HG03175 (cell line): Measurements from ENCODE around the gene OR6N2.
A peak's percentile ranks its signal among the peaks of the same experiment; 100 is the strongest.

Experiments
- ATAC-seq: cut with Tn5 transposase; IDR thresholded peaks from one replicate; pipeline ENCODE4 v1.9.1; 2021; ENCODE audit warnings: mild to moderate bottlenecking, moderate library complexity; ENCODE audit not compliant: unreplicated experiment

The OR6N2 gene, protein sequence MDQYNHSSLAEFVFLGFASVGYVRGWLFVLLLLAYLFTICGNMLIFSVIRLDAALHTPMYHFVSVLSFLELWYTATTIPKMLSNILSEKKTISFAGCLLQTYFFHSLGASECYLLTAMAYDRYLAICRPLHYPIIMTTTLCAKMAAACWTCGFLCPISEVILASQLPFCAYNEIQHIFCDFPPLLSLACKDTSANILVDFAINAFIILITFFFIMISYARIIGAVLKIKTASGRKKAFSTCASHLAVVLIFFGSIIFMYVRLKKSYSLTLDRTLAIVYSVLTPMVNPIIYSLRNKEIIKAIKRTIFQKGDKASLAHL

DNA sequence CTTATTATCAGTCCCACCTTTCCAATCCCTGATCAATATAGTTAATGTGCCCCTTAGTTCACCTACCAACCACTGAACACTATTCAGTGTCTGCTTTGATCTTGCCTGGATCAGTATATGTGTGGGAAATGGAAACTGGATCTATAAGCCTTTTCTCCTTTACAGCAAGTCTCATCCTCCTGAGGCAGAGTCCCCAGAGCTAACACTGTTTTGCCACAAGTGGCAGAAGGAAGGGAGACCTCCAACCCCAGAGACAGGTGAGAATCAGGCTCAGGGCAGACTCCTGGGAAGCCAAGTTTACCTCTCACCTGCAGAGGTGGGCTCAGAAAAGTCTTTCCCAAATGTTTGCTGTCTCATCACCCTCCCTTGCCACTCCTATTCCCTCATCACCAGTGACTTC, at the start of gene OR6N2:
OR6N2 (minus strand) TSS at position 101 of the 400 bp plus-strand sequence. CDS start 3,569 bp downstream, outside the sequence.
- ATAC-seq: no peak

DNA sequence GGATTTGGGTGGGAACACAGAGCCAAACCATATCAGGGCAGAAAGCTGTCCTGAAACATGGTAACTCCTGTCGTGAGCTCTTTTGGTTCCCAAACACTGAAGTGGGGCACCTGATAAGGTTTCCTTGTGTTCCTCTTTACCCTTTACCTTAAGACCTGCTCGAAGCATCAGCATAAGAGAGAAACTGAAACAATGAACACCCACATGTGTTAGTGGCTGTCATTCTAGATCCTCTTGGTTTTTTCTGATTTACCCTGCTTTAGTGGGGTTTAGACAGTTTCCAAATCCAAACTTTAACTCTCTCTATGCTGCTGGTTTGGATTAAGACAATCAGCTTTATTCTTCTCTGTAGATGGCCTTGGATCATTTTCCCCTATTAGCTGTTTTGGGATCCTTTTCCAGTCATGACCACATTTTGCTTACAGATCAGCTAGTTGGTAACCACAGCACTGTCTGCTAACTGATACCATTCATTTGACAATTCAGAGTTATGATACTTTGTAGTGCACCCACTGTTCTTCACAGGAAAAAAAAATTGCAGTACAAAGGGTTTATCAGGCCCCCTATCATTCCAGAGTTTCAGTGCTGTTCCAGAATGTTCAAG, 49.2 kb upstream of the OR6N2 start:
- ATAC-seq: peak; percentile 44

DNA sequence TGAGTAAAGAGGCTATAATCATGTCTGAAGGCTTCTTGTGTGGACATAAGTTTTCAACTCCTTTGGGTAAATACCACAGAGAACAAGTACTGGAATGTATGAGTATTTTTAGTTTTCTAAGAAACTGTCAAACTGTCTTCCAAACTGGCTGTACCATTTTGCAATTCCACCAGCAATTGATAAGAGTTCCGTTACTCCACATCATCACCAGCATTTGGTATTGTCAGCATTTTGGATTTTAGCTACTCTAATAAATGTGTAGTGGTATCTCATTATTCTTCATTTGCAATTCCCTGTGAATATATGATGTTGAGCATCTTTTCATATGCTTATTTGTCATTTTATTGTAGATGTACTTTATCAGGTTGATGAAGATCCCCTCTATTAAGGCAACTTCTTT, 40.7 kb upstream of the OR6N2 start:
- ATAC-seq: no peak

DNA sequence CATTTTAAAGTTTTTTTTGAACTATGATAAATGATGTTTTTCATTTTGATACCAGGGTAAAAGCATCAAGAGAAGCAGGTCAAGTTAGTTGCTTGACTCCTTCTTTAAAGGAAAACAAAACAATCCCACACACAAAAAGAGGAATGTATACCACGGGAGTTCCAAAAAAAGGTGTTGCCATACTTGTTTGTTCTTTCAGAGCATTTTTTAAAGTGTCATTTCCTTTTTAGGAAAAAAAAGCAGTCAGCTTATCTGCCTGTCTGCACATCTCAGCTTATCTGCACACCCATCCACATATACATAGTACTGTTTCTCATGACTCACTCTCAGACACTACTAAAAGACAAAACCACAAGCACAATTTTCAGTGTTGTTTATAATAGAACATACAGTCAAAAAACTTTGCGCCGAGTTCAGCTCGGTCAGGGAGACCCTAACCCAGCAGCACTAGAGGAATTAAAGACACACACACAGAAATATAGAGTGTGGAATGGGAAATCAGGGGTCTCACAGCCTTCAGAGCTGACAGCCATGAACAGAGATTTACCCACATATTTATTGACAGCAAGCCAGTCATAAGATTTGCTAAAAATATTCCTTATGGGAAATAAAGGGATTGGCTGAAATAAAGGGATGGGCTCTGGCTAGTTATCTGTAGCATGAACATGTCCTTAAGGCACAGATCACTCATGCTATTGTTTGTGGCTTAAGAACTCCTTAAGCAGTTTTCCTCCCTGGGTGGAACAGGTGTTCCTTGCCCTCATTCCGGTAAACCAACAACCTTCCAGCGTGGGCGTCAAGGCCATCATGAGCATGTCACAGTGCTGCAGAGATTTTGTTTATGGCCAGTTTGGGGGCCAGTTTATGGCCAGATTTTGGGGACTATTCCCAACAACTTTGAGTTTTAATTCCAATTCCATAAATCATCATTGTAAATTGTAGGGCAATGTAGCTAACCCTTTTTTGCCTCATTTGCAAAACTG, 38.7 kb upstream of the OR6N2 start:
- ATAC-seq: peak; percentile 83

DNA sequence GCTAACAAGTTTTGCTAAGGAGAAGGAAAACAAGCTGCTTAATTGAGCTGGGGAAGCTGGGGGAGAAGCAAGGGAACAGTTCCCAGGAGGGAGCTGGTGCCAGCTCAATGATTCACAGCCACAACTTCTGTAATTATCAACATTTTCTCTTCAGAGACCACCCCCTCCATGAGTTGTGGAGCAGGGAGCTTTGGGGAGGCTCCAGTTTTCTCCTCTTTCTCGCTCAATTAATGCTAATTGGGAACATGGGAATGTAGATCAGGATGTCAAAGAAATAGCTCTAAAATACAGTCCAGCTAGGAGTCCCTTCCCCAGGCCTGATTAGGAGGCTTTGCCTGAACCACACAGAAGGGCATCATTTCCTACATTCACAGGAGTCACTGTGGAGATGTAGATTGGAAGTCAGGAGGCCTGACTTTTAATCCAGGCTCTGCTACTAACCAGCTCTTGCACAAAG, 38.0 kb upstream of the OR6N2 start:
- peak; percentile 25 for ATAC-seq

DNA sequence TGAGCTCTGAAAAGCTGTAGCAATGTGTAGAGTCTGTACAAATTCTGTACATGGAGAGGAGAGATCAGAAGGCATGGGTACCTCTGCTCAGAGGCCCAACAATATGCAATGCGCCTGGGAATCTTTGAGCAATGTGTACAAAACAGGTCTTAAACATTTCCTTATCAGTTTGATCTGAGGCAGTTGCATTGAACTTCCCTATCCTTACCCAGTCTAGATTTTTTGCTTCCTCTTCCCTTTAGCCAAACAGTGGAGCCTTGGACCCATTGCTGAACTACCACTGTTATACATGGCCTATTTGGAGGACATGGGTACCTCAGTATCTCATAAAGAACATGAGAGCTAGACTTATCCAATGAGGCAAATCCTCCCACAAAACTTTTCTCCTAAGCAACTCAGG, 37.6 kb upstream of the OR6N2 start:
- ATAC-seq: no peak

DNA sequence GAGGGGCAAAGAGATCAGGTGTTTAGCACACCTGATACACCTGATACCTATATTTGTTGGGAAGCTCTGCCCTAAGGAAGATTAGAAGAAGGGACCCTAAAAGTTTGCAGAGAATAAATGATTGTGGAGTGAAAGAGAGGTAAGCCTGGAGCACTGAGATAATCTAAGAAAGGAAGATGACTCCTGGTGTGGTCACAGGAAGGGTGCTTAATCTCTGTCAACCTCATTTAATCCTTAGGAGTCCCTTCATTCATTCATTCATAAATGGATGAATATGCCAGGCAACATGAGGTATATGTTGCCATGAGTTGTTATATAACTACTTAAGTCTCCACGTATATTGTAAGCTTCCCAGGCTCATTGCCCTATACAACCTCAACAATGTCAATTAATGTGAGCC, 34.0 kb upstream of the OR6N2 start:
- ATAC-seq: no peak

DNA sequence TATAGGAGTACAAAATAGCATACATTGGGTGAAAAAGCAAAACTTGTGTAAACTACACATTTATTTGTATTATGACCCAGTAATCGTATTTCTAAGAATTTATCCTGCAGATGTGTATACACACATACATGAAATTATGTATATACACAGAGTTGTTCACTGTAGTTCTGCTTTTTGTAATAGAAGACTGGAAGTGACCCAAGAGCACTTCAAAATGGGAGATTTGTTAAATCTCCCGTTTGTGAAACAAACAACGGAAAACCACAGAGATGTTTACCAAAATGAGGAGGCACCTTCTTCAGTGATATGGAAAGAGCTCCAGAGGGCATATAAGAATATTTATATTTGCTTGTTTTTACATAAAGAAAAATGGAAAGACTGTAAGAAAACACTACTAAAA, 32.2 kb upstream of the OR6N2 start:
- no peak for ATAC-seq

DNA sequence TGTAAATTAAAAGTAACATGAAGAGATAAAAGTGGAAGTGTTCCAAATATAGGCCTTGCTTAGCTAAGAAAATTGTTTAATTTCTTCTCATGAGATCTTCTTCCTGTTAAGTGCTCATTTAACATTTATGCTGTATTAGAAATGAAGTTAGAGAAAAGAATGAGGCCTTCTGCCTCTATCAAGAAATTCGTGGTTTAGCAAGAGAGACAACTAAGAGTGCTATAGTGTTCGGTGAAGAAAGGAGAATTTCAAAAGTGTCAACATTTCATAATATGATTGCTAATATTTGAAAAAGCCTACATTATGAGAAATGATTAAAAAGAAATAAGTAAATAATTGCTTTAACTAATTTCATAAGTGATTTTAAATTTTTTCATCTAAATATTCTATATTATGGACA, 31.3 kb upstream of the OR6N2 start:
- no peak for ATAC-seq

DNA sequence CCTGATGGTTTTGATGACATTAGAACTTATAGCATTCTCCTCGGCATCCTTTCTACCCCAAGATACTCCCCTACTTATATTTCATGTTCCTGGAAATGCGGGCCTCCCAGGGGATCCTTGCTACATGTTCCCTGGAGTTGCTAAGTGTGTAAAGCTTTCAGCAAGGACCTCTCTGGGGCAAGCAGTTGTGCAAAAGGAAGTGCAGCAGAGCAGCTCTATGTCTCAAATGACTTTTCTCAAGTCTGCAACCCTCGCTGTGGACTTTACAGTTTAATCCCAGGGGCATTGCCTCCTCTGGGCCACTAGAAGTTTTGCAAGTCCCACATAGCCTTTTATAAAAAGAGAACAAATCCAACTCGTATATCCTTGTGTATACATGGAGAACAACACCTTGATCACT, 29.3 kb upstream of the OR6N2 start:
- ATAC-seq: no peak

DNA sequence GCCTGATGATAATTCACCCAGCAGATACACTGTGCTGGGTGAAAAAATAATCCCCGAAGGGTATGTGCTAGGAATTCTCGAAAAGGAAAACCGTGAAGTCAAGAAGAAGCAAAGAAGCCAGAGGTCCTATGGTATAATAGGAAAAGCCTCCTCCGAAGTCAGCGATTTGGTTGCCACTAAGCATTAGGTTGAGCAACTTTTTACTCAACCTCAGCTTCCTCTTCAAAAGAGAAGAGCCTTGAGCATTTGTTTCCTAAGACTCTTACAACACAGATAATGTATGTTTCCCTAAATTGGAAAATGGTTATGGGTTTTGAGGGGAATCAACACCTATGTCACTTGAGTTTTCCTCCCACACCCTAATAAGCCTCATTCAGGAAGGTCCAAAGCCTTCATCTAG, 28.9 kb upstream of the OR6N2 start:
- no peak for ATAC-seq

DNA sequence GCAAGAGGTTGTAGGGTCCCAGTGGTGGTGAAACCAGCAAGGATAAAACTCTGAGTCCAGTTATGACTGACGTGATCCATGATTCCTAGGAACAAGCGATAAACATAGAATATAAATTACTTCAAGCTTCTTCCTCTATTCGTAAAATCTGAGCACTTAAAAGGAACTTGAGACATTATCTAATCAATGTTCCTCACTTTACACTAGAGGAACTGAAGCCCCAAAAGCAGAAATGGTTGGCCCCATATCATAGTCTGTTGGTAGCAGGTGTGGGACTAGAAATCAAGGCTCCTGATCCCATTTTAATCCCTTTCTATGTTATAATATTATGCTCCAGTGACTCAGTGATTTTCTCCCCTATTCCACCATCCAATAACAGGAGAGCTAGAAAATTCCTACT, 28.3 kb upstream of the OR6N2 start:
- ATAC-seq: no peak

DNA sequence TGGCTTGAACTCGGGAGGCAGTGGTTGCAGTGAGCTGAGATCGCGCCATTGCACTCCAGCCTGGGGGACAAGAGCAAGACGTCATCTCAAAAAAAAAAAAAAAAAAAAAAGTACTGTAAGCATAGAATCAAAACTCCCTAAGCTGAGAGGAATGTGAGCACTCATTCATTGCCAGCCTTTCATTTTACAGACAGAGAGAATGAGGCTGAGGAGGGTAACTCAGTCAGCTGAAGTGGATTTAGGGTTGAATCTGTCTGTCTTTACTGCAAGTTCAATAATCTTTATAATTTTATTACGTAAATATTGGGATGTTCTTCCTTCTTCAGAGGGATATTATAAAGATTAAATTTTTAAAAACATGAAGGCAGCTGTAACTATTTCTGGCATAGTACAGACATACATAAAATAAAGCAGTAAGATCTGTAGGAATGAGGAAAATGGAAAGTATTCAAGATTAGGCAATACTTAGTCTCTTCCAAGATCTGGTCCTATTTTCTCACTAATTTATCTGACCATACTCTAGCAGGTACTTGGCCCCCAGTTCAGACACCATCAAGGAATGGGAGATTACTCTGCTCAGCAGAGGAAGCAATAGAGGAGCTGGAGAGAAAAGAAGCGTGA, 26.0 kb upstream of the OR6N2 start:
- ATAC-seq: no peak

DNA sequence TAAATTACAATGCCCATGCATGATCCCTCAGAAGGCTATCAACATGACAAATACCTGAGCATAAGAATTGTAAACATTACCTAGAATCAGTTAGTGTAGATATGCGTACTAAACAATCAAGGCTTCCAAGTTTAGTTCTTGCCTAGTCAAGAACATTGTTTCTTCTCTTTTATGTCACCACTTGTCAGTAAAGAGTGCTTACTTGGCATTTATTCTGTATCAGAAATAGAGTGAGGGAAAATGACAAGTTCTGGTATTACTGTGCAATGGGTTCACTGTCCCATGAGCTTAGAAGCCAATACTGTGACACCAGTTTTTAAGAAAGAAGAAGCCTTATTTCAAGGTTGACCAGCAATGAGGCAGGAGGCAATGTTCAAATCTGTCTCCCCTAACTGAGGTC, 22.7 kb upstream of the OR6N2 start:
- no peak for ATAC-seq

DNA sequence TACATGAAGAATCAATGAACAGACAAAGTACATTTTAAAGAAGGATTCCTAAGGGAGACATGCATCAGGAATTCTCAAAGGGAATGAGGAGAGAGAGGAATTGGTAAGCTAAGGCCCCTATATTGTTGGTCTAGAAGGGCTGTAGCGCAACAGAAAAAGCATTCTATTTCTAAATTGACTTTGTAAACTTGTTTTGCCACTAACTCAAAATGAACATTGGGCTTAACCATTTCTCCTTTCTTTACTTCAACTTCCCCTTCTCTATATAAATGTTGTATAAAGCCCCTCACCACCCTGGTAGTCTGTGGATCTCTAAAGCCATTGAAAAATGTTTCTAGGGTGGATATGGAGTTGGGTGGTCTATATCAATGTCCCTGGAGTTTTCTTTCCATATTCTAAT, 20.4 kb upstream of the OR6N2 start:
- no peak for ATAC-seq

DNA sequence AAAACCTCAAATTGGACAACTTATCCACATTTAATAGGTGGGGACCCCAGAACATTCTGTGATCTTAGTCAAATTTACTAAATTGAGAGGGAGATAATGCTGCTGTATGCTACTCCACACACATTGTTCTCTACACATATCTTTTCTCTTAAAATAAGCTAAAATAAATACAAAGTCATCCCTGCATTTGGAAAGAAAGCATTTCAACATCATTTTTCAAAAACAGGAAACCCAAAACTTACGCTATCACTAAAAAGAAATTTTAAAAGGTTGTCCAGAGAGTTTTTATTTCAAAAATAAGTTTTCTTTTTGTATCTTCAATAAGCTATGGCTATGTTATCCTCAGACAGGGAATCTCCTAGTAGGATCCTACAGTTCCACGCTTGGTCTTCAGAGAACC, 19.5 kb upstream of the OR6N2 start:
- ATAC-seq: no peak

DNA sequence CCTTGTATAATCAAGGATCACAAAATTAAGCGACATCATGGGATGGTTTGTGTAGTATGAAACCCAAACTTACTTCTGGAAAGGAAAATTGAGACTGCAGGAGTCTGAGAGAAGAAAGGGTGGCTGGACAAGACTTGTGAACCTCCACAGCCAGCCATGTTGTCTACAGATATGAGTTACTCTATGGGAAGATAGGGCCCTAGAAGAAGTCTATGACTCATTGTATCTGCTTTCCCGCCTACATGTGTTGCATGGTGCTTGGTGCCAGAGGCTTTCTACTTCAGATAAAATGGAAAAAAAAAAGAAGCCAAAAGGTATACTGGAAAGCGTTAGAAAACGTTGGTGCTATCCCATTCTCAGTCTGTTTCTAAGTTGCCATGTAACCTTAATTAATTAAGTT, 18.7 kb upstream of the OR6N2 start:
- ATAC-seq: no peak

DNA sequence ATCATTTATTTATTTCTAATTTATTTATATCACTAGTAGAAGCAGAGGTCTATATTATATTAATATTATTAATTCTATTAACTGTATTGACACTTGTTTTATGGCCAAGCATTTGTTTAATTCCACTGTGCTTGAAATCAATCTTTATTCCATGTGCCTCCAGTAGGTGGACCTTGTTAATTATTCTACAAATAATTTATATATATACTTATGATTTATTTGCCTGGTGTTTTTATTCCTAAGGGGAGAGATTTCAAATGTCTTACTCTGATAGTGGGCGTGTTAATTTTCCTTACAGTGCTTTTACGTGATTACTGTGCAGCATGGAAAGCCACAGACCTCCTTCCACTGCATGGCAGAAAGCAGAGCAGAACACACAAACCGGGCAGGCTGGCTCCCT, 17.5 kb upstream of the OR6N2 start:
- ATAC-seq: no peak

DNA sequence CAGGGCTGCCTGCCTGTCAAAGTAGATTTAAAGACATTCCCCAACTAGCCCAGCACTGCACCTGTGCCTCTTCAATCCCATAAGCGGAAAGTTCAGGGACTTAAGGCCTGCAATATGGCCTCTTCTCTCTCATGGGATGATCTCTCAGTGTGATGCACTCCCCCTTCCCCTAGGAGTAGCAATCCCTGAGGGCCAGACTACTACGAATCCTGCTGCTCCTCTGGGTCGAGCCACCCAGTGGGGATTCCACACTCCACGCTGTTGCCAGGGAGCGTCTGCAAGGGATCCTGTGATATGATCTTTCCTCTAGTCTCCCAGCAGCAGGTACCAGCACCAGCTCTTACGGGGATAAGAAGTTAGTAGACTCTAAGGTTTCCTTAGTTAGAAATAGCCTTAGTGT, 13.2 kb upstream of the OR6N2 start:
- ATAC-seq: no peak

DNA sequence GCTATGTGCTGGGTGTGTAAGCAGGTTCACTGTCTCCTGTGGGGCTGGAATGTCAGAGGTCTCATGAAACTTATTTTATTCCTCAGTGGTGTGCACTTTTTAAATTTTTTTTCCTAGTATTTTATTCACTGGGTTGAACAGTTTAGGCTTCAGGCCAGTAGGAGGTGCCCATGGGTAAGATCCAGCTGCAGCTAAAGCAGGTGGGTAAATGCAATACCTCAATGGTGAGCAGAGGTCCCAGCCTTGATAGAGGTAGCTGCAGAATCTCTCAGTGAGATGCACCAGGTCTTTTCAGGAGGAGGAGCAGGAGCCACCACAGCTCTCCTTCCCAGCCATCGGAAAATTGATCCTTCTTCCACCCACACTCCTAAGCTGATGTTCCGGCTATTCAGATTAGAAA, 12.6 kb upstream of the OR6N2 start:
- ATAC-seq: no peak
